HUES64 (cell line): ENCODE data around the gene WFDC12.

Source experiments
- H3K27ac ChIP-seq: 2 replicates; pipeline ENCODE4 v1.7.0; 2013; ENCODE audit warnings: low read depth, low read length, inconsistent platforms
- H3K27me3 ChIP-seq: 2 replicates; pipeline ENCODE4 v1.6.1; 2013; ENCODE audit warnings: mild to moderate bottlenecking, low read length; ENCODE audit not compliant: insufficient read depth
- H3K36me3 ChIP-seq: 2 replicates; pipeline ENCODE4 v1.6.1; 2013; ENCODE audit warnings: mild to moderate bottlenecking, low read length; ENCODE audit not compliant: insufficient read depth
- H3K4me1 ChIP-seq: 2 replicates; pipeline ENCODE4 v1.6.1; 2013; ENCODE audit warnings: mild to moderate bottlenecking, low read length, moderate library complexity; ENCODE audit not compliant: insufficient read depth
- H3K4me3 ChIP-seq: 2 replicates; pipeline ENCODE4 v1.5.1; 2013; ENCODE audit warnings: mild to moderate bottlenecking, low read length, moderate library complexity
- H3K9ac ChIP-seq: 2 replicates; pipeline ENCODE4 v1.6.1; 2013; ENCODE audit warnings: mild to moderate bottlenecking, low read depth, low read length
- H3K9me3 ChIP-seq: 2 replicates; pipeline ENCODE4 v1.6.1; 2013; ENCODE audit warnings: low read depth, low read length; ENCODE audit not compliant: insufficient read depth
- WGBS: fragments of 150-250, 120-280 bp; methylation state at CpG from one replicate; pipeline ENCODE4 v1.1.7; 2013; ENCODE audit warnings: missing lambda C conversion rate; 5-methylcytosine and 5-hydroxymethylcytosine counted together

WFDC12 gene

GRCh38 chr20:45101333-45101850 is 22.9 kb downstream of the WFDC12 start:
- Histone ChIP-seq H3K4me1 (no peaks in the 10 kb centered on the region), H3K9ac (peak overlapping the region; percentile 48; the same call in 1 of the 2 replicates), H3K27ac (no peak overlapping the region), H3K9me3 (no peaks in the 10 kb centered on the region), H3K27me3 (peaks cover 49% of the 10 kb centered on the region), H3K4me3 (peak overlapping the region; percentile 44), H3K36me3 (no peaks in the 10 kb centered on the region)
- WGBS, result 88% methylated on average over 5 of the region's 6 CpGs

- Histone ChIP-seq H3K4me3 (peak within 1 kb of the TSS; percentile 44), H3K27ac (no peak within 1 kb of the TSS), H3K36me3 (no peaks in the 10 kb centered on the region), H3K9ac (peak within 1 kb of the TSS; percentile 48; the same call in 1 of the 2 replicates), H3K27me3 (peaks cover 49% of the 10 kb centered on the region), H3K4me1 (no peaks in the 10 kb centered on the region), H3K9me3 (no peaks in the 10 kb centered on the region)
- WGBS, result 5% methylated on average over 36 of the region's 38 CpGs
Observed at GRCh38 chr20:45100563-45101245, 23.6 kb downstream of the WFDC12 start, which contains the start of gene KCNS1. KCNS1 (minus strand) TSS chr20:45101127; CDS start chr20:45099236, 1,891 bp downstream.

GRCh38 chr20:45098103-45098773 is 26.0 kb downstream of the WFDC12 start:
- peaks cover 49% of the 10 kb centered on the region for H3K27me3 ChIP-seq
- no peak overlapping the region for H3K27ac ChIP-seq
- H3K36me3 ChIP-seq, result no peaks in the 10 kb centered on the region
- peak overlapping the region; percentile 15; the same call in 1 of the 2 replicates for H3K4me3 ChIP-seq
- 80% methylated on average over 90 of the region's 91 CpGs for WGBS
- no peak overlapping the region; the same call in 1 of the 2 replicates for H3K9ac ChIP-seq
- H3K4me1 ChIP-seq, result no peaks in the 10 kb centered on the region
- H3K9me3 ChIP-seq, result no peaks in the 10 kb centered on the region

- Histone ChIP-seq H3K36me3 (no peaks in the 10 kb centered on the region), H3K9ac (no peak overlapping the region), H3K4me3 (no peak overlapping the region), H3K9me3 (no peaks in the 10 kb centered on the region), H3K27ac (no peak overlapping the region), H3K4me1 (no peaks in the 10 kb centered on the region), H3K27me3 (peaks cover 49% of the 10 kb centered on the region)
- 97% methylated on average over 56 of the region's 56 CpGs for WGBS
Observed at GRCh38 chr20:45097485-45098102, 26.7 kb downstream of the WFDC12 start.

GRCh38 chr20:45096781-45097180 is 27.5 kb downstream of the WFDC12 start:
- H3K4me3 ChIP-seq, result no peak overlapping the region
- H3K27me3 ChIP-seq, result peaks cover 49% of the 10 kb centered on the region
- no peaks in the 10 kb centered on the region for H3K9me3 ChIP-seq
- no peaks in the 10 kb centered on the region for H3K4me1 ChIP-seq
- 93% methylated on average over 9 of the region's 9 CpGs for WGBS
- H3K27ac ChIP-seq, result no peak overlapping the region
- no peaks in the 10 kb centered on the region for H3K36me3 ChIP-seq
- H3K9ac ChIP-seq, result no peak overlapping the region

GRCh38 chr20:45095805-45096238 is 28.4 kb downstream of the WFDC12 start:
- Histone ChIP-seq H3K27ac (no peak overlapping the region), H3K36me3 (no peaks in the 10 kb centered on the region), H3K4me3 (no peak overlapping the region), H3K27me3 (peaks cover 40% of the 10 kb centered on the region), H3K9me3 (no peaks in the 10 kb centered on the region), H3K4me1 (no peaks in the 10 kb centered on the region), H3K9ac (no peak overlapping the region)
- WGBS, result 31% methylated on average over 7 of the region's 7 CpGs

- peaks cover 32% of the 10 kb centered on the region for H3K27me3 ChIP-seq
- no peak overlapping the region for H3K4me3 ChIP-seq
- no peaks in the 10 kb centered on the region for H3K4me1 ChIP-seq
- no peak overlapping the region for H3K9ac ChIP-seq
- H3K27ac ChIP-seq, result no peak overlapping the region
- WGBS, result 94% methylated on average over 11 of the region's 11 CpGs
- H3K36me3 ChIP-seq, result no peaks in the 10 kb centered on the region
- no peaks in the 10 kb centered on the region for H3K9me3 ChIP-seq
Observed at GRCh38 chr20:45094864-45095574, 29.2 kb downstream of the WFDC12 start.

- H3K9ac ChIP-seq, result no peak overlapping the region
- no peaks in the 10 kb centered on the region for H3K36me3 ChIP-seq
- H3K9me3 ChIP-seq, result no peaks in the 10 kb centered on the region
- no peak overlapping the region for H3K4me3 ChIP-seq
- H3K27ac ChIP-seq, result no peak overlapping the region
- H3K4me1 ChIP-seq, result no peaks in the 10 kb centered on the region
- H3K27me3 ChIP-seq, result peaks cover 24% of the 10 kb centered on the region
- WGBS, result 100% methylated on average over 1 of the region's 2 CpGs
Observed at GRCh38 chr20:45094201-45094600, 30.1 kb downstream of the WFDC12 start.

GRCh38 chr20:45092898-45093297 is 31.4 kb downstream of the WFDC12 start:
- no peaks in the 10 kb centered on the region for H3K36me3 ChIP-seq
- H3K4me3 ChIP-seq, result no peak overlapping the region
- H3K27ac ChIP-seq, result no peak overlapping the region
- no peak overlapping the region for H3K9ac ChIP-seq
- peaks cover 13% of the 10 kb centered on the region for H3K27me3 ChIP-seq
- no peaks in the 10 kb centered on the region for H3K4me1 ChIP-seq
- WGBS, result 91% methylated on average over 5 of the region's 7 CpGs
- no peaks in the 10 kb centered on the region for H3K9me3 ChIP-seq

- H3K4me3 ChIP-seq, result no peak overlapping the region
- H3K9ac ChIP-seq, result no peak overlapping the region
- H3K4me1 ChIP-seq, result no peaks in the 10 kb centered on the region
- 88% methylated on average over 3 of the region's 3 CpGs for WGBS
- no peaks in the 10 kb centered on the region for H3K9me3 ChIP-seq
- no peaks in the 10 kb centered on the region for H3K27me3 ChIP-seq
- no peak overlapping the region for H3K27ac ChIP-seq
- no peaks in the 10 kb centered on the region for H3K36me3 ChIP-seq
Observed at GRCh38 chr20:45091366-45091765, 32.9 kb downstream of the WFDC12 start.
